Measurements from ENCODE around the gene MYO3B. TPM values are rescaled to one million over a fixed set of nuclear protein-coding genes. Genes with fewer than 3 reads are reported as not detected.
"Not testable (repeated sequence)": the region's sequence is repeated elsewhere in the genome, so short reads cannot be mapped to it uniquely, and the experiment has no call there.

The MYO3B gene
- polyA plus RNA-seq, 1 of the 3 experiments (the other 2 are of a cell fraction): not detected

DNA sequence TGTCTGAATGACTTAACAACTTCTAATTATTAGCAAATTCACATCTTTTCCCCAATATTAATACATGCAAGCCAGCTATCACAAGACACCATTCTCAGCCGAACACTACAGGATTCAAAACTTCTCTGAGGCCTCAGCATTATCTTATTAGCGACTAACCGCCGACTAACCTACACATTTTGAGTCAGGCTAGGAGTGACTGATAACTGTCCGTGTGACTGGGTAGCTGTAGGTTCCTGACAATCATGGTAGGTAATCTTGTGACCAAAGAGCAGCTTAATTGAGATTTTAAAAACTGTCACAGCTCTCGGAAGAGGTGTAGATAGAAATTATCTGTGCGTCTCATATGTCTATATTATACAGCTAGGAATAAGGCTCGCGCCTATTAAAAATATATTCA is 493.1 kb downstream of the MYO3B start:
- TF ChIP-seq RCOR1 (IDR thresholded peaks at IDR 0.05; ENCODE audit: low read length) (no peak), FOXM1 (IDR thresholded peaks at IDR 0.05; ENCODE audit: low read depth) (no peak), TCF12 (IDR thresholded peaks at IDR 0.05) (no peak), POLR2AphosphoS5 (IDR thresholded peaks at IDR 0.05; ENCODE audit: low read depth, low read length) (no peak), GATA2 (CRISPR knock-in tag; IDR thresholded peaks at IDR 0.05) (no peak), EZH2phosphoT487 (IDR thresholded peaks at IDR 0.05; ENCODE audit: borderline replicate concordance, low read depth) (no peak), SIN3A (IDR thresholded peaks at IDR 0.05; ENCODE audit: borderline replicate concordance, low read depth, low read length) (no peak), NRF1 (IDR thresholded peaks at IDR 0.05; ENCODE audit: low read depth, low read length) (no peak), MEF2A (IDR thresholded peaks at IDR 0.05; ENCODE audit: borderline replicate concordance, low read depth) (no peak), SMC3 (IDR thresholded peaks at IDR 0.05; ENCODE audit: low read depth, low read length) (no peak), CHD2 (IDR thresholded peaks at IDR 0.05; ENCODE audit: low read length, partially characterized antibody) (no peak), NFIC (IDR thresholded peaks at IDR 0.05; ENCODE audit: borderline replicate concordance) (no peak)
- TF ChIP-seq, protein P1, sequence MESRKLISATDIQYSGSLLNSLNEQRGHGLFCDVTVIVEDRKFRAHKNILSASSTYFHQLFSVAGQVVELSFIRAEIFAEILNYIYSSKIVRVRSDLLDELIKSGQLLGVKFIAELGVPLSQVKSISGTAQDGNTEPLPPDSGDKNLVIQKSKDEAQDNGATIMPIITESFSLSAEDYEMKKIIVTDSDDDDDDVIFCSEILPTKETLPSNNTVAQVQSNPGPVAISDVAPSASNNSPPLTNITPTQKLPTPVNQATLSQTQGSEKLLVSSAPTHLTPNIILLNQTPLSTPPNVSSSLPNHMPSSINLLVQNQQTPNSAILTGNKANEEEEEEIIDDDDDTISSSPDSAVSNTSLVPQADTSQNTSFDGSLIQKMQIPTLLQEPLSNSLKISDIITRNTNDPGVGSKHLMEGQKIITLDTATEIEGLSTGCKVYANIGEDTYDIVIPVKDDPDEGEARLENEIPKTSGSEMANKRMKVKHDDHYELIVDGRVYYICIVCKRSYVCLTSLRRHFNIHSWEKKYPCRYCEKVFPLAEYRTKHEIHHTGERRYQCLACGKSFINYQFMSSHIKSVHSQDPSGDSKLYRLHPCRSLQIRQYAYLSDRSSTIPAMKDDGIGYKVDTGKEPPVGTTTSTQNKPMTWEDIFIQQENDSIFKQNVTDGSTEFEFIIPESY (IDR thresholded peaks at IDR 0.05; ENCODE audit: borderline replicate concordance, low read depth): no peak
- TF ChIP-seq, protein P2, sequence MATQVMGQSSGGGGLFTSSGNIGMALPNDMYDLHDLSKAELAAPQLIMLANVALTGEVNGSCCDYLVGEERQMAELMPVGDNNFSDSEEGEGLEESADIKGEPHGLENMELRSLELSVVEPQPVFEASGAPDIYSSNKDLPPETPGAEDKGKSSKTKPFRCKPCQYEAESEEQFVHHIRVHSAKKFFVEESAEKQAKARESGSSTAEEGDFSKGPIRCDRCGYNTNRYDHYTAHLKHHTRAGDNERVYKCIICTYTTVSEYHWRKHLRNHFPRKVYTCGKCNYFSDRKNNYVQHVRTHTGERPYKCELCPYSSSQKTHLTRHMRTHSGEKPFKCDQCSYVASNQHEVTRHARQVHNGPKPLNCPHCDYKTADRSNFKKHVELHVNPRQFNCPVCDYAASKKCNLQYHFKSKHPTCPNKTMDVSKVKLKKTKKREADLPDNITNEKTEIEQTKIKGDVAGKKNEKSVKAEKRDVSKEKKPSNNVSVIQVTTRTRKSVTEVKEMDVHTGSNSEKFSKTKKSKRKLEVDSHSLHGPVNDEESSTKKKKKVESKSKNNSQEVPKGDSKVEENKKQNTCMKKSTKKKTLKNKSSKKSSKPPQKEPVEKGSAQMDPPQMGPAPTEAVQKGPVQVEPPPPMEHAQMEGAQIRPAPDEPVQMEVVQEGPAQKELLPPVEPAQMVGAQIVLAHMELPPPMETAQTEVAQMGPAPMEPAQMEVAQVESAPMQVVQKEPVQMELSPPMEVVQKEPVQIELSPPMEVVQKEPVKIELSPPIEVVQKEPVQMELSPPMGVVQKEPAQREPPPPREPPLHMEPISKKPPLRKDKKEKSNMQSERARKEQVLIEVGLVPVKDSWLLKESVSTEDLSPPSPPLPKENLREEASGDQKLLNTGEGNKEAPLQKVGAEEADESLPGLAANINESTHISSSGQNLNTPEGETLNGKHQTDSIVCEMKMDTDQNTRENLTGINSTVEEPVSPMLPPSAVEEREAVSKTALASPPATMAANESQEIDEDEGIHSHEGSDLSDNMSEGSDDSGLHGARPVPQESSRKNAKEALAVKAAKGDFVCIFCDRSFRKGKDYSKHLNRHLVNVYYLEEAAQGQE (IDR thresholded peaks at IDR 0.05; ENCODE audit: low read depth, low read length): no peak
- TF ChIP-seq, protein P3, sequence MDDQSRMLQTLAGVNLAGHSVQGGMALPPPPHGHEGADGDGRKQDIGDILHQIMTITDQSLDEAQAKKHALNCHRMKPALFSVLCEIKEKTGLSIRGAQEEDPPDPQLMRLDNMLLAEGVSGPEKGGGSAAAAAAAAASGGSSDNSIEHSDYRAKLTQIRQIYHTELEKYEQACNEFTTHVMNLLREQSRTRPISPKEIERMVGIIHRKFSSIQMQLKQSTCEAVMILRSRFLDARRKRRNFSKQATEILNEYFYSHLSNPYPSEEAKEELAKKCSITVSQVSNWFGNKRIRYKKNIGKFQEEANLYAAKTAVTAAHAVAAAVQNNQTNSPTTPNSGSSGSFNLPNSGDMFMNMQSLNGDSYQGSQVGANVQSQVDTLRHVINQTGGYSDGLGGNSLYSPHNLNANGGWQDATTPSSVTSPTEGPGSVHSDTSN (IDR thresholded peaks at IDR 0.05): no peak
- H3K27me3 ChIP-seq (ENCODE audit: insufficient read depth): no peaks in the 10 kb centered on the region
- no peak overlapping the region for H3K27ac ChIP-seq (ENCODE audit: low read depth in 2 of 2, low read length in 1 of 2)
- no peak overlapping the region for H3K9ac ChIP-seq
- no peaks in the 10 kb centered on the region for H3K36me3 ChIP-seq (replicated peaks in 1 of 2; ENCODE audit: control insufficient read depth in 1 of 2, insufficient read depth in 2 of 2, low read length in 1 of 2)
- H3F3A ChIP-seq (replicated peaks; ENCODE audit: insufficient read depth): no peaks in the 10 kb centered on the region
- H4K20me1 ChIP-seq (ENCODE audit: insufficient read depth): no peaks in the 10 kb centered on the region
- WGBS (ENCODE audit: low lambda C conversion rate): 67% methylated on average over 9 of the region's 9 CpGs
- H3K4me2 ChIP-seq: no peak overlapping the region
- no peaks in the 10 kb centered on the region for H3K79me2 ChIP-seq (ENCODE audit: insufficient read depth)
- no peak overlapping the region for H2AFZ ChIP-seq (ENCODE audit: low read depth)
- no peak overlapping the region for H3K4me3 ChIP-seq (ENCODE audit: low read depth in 2 of 2, low read length in 1 of 2)
- no peaks in the 10 kb centered on the region for H3K9me3 ChIP-seq
- no peaks in the 10 kb centered on the region for H3K9me2 ChIP-seq
- no peaks in the 10 kb centered on the region for H3K4me1 ChIP-seq (ENCODE audit: control insufficient read depth in 1 of 2, insufficient read depth in 2 of 2, low read depth in 1 of 2, low read length in 1 of 2)
- no peak for DNase-seq
- POLR2A ChIA-PET: no interaction called here
- CTCF ChIA-PET: interaction anchor here (0.9 kb wide), 1 partner anchor 302 kb away, joined by 5 read pairs; no protein-coding TSS in a partner anchor

DNA sequence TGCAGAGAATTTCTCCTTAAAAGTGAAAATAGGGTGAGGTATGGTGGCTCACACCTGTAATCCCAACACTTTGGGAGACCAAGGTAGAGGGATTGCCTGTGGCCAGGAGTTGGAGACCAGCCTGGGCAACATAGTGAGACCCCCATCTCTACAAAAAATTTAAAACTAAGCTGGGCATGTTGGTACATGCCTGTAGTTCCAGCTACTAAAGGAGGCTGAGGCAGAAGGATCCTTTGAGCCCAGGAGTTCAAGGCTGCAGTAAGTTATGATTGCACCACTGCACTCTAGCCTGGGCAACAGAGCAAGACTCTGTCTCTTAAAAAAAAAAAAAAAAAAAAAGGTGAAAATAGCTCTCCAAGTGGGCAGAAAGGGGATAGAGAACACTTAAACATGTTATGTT is 496.3 kb downstream of the MYO3B start:
- CTCF ChIA-PET: interaction anchor here (1.0 kb wide), 1 partner anchor 141 kb away, joined by 4 read pairs; no protein-coding TSS in a partner anchor
- H3K79me2 ChIP-seq (ENCODE audit: insufficient read depth); H2AFZ ChIP-seq (ENCODE audit: low read depth); H3K36me3 ChIP-seq (replicated peaks in 1 of 2; ENCODE audit: control insufficient read depth in 1 of 2, insufficient read depth in 2 of 2, low read length in 1 of 2); H3K27ac ChIP-seq (ENCODE audit: low read depth in 2 of 2, low read length in 1 of 2); H3K4me2 ChIP-seq; H3K27me3 ChIP-seq (ENCODE audit: insufficient read depth); H3K9me3 ChIP-seq; H4K20me1 ChIP-seq (ENCODE audit: insufficient read depth); H3K4me1 ChIP-seq (ENCODE audit: control insufficient read depth in 1 of 2, insufficient read depth in 2 of 2, low read depth in 1 of 2, low read length in 1 of 2); H3K9me2 ChIP-seq; H3K4me3 ChIP-seq (ENCODE audit: low read depth in 2 of 2, low read length in 1 of 2); DNase-seq; H3K9ac ChIP-seq; POLR2A ChIA-PET; H3F3A ChIP-seq (replicated peaks; ENCODE audit: insufficient read depth): not testable (repeated sequence)

Data from SK-N-SH (cell line).